HG03139 (cell line): ENCODE results near the gene RXRG.

Experiments used
- ATAC-seq: cut with Tn5 transposase; IDR thresholded peaks from one replicate; pipeline ENCODE4 v1.9.1; 2021; ENCODE audit not compliant: unreplicated experiment

Gene RXRG

GRCh38 chr1:165451691-165452090 is 6.8 kb upstream of the RXRG start:
- ATAC-seq, result no peak

DNA sequence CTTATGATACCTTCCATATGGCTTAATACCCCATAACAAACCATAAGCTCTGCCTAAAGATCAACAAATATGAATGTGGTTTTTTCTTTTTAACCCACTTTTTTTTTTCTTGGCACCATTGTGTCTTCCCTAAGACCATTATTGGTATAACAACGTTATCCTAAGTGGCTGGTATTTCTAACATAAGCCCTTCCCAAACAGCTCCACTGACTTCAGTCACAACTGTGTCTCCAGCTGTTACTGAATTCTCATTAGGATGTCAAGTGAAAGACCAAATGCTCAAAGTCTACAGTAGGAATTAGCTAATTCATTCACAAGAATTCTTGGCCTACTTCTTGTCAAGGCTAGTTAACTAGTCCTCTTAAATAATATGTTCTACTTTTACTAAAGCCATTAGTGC is 4.2 kb upstream of the RXRG start:
- ATAC-seq, result no peak

DNA sequence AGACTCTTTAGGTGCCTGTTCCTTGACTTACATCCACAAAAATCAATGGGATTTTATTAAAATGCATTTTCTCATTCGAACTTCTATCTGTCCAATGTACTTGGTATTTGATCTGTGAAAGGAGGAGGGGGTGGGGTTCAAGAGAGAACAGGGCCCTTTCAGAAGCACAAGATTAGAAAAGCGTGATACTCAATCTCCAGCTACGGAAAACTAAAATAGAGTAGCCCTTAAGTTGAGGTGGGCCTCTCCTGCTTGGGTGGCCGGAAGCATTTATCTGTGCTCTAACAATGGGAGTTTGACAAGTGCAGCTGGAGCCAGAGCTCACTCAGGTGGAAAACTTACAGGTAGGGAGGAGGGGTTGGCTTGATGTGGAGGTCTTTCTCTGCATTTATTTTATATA is 462 bp upstream of the RXRG start:
- ATAC-seq, result no peak

GRCh38 chr1:165443539-165444311 is 1.2 kb downstream of the RXRG start:
- no peak for ATAC-seq

GRCh38 chr1:165442653-165443052 is 2.3 kb downstream of the RXRG start:
- ATAC-seq, result no peak

- ATAC-seq, result no peak
Measured at GRCh38 chr1:165442053-165442452, 2.9 kb downstream of the RXRG start.

GRCh38 chr1:165441166-165441880 is 3.6 kb downstream of the RXRG start:
- ATAC-seq, result no peak

- no peak for ATAC-seq
Measured at GRCh38 chr1:165439330-165439729, 5.6 kb downstream of the RXRG start.

DNA sequence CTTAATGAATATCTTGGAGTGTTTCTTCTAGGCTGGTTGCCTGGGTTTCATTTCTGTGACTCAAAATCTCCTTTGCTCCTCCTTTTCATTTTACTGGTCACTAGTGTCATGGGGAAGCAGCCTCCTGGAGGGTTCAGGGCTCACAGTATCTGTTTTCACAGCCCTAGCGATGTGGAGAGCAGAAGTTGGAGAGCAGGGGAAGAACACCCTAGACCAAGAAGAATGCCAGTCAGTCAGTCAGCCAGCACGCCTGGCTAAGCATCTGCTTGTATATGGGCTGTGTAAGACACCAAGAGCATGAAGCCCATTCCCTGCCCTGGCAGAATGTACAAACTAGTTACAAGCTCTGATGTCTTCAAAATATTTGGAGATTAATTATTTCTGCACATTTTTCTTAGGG is 7.9 kb downstream of the RXRG start:
- no peak for ATAC-seq

DNA sequence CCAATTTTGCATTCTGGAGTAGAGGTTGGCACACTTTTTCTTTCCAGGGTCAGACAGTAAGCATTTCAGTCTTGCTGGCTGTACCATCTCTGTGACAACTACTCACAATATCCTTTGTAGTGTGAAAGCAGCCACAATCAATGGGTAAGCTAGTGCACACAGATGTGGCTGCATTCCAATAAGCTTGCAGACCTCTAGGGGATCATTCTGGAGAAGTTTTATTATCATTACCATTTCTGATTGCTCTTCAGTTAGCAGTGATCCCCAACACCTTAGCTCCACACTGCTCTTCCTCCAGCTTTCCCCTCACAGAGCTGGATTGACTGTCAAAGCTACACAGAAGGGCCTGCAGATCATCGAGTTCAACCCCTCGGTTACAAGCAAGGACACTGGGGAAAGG is 9.1 kb downstream of the RXRG start:
- no peak for ATAC-seq

DNA sequence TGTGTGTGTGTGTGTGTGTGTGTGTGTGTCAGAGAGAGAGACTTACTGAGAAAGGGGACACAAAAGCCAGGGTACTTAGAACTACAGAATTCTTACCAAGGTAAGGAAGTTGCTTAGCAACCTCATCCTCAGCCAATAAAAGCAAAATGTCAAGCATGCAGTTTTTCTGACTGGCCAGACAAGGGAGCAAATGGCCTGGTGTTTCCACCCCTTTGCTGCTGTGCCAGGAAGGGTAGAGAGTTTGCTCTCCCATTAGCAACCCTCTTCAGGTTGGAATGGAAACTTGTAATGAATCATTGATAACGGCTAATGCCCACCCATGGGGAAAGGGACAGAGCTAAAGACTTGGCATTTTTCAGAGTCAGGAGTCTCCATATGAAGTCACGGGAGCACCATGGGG is 10.6 kb downstream of the RXRG start:
- ATAC-seq, result no peak

DNA sequence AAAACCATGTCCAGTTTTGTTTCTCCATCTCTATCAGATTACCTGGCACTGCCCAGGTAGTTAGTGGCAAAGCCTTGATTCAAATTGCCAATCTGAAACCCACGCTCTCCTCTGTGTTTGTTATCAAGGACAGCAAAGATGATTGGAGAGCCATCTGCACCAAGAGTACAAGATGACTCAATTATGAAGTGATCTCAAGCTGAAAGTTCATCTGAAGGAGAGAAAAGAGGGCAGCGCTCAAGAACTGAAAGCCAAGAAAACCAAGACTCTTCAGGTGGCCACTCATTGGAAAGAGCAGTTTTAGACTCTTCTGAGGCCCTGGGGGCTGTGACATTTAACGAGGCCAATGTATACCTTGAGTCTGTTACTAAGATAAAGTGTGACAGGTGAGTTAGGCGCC is 13.8 kb downstream of the RXRG start:
- ATAC-seq, result no peak

GRCh38 chr1:165426745-165427144 is 18.2 kb downstream of the RXRG start:
- ATAC-seq, result no peak

GRCh38 chr1:165425621-165426020 is 19.3 kb downstream of the RXRG start:
- no peak for ATAC-seq

- ATAC-seq, result no peak
Measured at GRCh38 chr1:165424454-165425216, 20.3 kb downstream of the RXRG start.

- ATAC-seq, result no peak
Measured at GRCh38 chr1:165423136-165423535, 21.8 kb downstream of the RXRG start.

GRCh38 chr1:165420655-165421054 is 24.3 kb downstream of the RXRG start:
- no peak for ATAC-seq

GRCh38 chr1:165419839-165420238 is 25.1 kb downstream of the RXRG start:
- no peak for ATAC-seq

DNA sequence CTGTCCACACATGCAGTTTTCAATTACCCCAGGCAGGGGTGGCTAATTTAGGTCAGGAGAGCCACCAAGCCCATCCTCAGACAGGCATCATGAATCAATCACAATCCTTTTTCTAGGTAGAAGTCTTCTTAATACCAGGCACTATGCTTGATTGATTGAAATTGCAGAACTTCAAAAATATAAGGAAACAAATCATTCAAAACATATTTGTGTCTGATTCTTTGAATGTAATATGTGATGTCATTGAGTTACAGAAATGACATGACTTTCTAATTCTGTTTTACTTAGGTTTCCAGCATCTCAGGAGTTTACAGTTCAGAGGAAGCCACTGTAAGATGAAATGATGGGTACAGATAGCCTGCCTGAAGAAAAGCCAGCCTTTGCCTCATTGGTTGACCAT is 26.7 kb downstream of the RXRG start:
- no peak for ATAC-seq

- no peak for ATAC-seq
Measured at GRCh38 chr1:165416876-165417275, 28.1 kb downstream of the RXRG start.

DNA sequence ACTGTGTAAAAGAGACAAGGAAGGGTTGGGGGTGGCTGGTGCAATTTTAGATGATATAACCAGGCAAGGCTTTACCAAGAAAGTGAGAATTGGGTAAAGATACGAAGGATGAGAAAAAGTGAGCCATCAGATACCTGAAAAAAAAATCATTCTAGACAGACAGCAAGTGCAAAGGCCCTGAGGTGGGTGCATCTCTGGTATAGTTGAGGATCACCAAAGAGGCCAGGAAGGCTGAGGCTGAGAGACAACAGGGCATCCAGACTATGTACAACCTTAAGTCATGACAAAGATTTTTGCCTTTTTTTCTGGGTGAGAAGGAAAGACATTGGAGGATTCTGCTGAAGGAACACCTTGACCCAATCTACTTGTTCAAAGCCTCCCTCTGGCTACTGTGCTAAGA is 29.9 kb downstream of the RXRG start:
- no peak for ATAC-seq

- no peak for ATAC-seq
Measured at GRCh38 chr1:165414620-165415019, 30.3 kb downstream of the RXRG start.
